GM12878 (cell line): ENCODE measurements around the gene GNAL. TPM values are rescaled to one million over a fixed set of nuclear protein-coding genes. Genes with fewer than 3 reads are reported as not detected.

ENCODE experiments used
- ATAC-seq: fragments of 200-7000 bp; cut with Tn5 transposase; 3 replicates; pipeline ENCODE4 v1.9.1; 2020; ENCODE audit warnings: mild to moderate bottlenecking, moderate library complexity
- BruUV-seq: library from RNA; stranded (reverse); fragments of 400-500 nt; replicated peaks from 2 replicates; lab custom pipeline; 2021; lab: Mats Ljungman, UMichigan
- CTCF ChIA-PET: fragments of 300-600 bp; sonication (Branson Sonifier 250); formaldehyde crosslinking; extraction: SDS; loops from one replicate; lab custom pipeline; 2021; ENCODE audit warnings: inconsistent platforms; lab: Yijun Ruan, JAX
- POLR2A ChIA-PET: fragments of 350-600 bp; formaldehyde crosslinking; extraction: SDS; loops from one replicate; lab custom pipeline; 2021; ENCODE audit warnings: inconsistent platforms; lab: Charles Lee
- RAD21 ChIA-PET: fragments of 300-600 bp; sonication (Branson Sonifier 250); formaldehyde crosslinking; loops from one replicate; lab custom pipeline; 2023; ENCODE audit warnings: antibody characterized with exemption; ENCODE audit not compliant: unreplicated experiment; lab: Charles Lee
- SMC1A ChIA-PET: fragments of 300-600 bp; sonication (Branson Sonifier 250); formaldehyde crosslinking; loops from one replicate; lab custom pipeline; 2023; ENCODE audit not compliant: unreplicated experiment, uncharacterized antibody; lab: Charles Lee
- DNase-seq: peaks from one replicate; pipeline ENCODE4 v3.0.0-alpha.2; 2011; ENCODE audit warnings: low read depth, low spot score
- FAIRE-seq: peaks from 3 replicates; lab custom pipeline; 2011; peaks lifted over from hg19 to GRCh38; lab: Jason Lieb, UNC
- H2AFZ ChIP-seq: 2 replicates; pipeline ENCODE4 v1.6.0; 2011; ENCODE audit warnings: low read depth, low read length, control low read depth; ENCODE audit not compliant: control insufficient read depth
- H3K27ac ChIP-seq: 2 replicates; pipeline ENCODE4 v1.5.1; 2011; ENCODE audit warnings: control low read depth; ENCODE audit not compliant: control insufficient read depth, insufficient read depth
- H3K27me3 ChIP-seq, 2 experiments: replicated peaks in 1 of 2; 2 replicates each; pipeline versions ENCODE4 v1.6.0 to v1.6.1; 2011; ENCODE audit warnings: low read length in 1 of 2; ENCODE audit not compliant: control insufficient read depth in 2 of 2, insufficient read depth in 2 of 2
- H3K36me3 ChIP-seq, 2 experiments: 2 replicates each; pipeline ENCODE4 v1.5.1; 2011; ENCODE audit warnings: low read length in 1 of 2; ENCODE audit not compliant: control insufficient read depth in 2 of 2, insufficient read depth in 2 of 2
- H3K4me1 ChIP-seq: 2 replicates; pipeline ENCODE4 v1.6.1; 2011; ENCODE audit warnings: mild to moderate bottlenecking, low read length, moderate library complexity, mixed read lengths; ENCODE audit not compliant: control insufficient read depth, insufficient read depth
- H3K4me2 ChIP-seq: 2 replicates; pipeline ENCODE4 v1.6.0; 2011; ENCODE audit warnings: control low read depth; ENCODE audit not compliant: control insufficient read depth, insufficient read depth
- H3K4me3 ChIP-seq: fragments of 200-600 bp; sonication (generic); 2 replicates; pipeline ENCODE4 v1.5.1; 2016
- H3K79me2 ChIP-seq: 2 replicates; pipeline ENCODE4 v1.6.0; 2011; ENCODE audit warnings: low read length; ENCODE audit not compliant: control insufficient read depth, insufficient read depth
- H3K9ac ChIP-seq: 2 replicates; pipeline ENCODE4 v1.8.0; 2011; ENCODE audit warnings: low read length, control low read depth, mixed read lengths; ENCODE audit not compliant: control insufficient read depth, insufficient read depth
- H3K9me3 ChIP-seq: replicated peaks from 3 replicates; pipeline ENCODE4 v1.5.1; 2011; ENCODE audit warnings: mild to moderate bottlenecking, low read length; ENCODE audit not compliant: control insufficient read depth, insufficient read depth
- H4K20me1 ChIP-seq: 2 replicates; pipeline ENCODE4 v1.6.0; 2011; ENCODE audit not compliant: control insufficient read depth, insufficient read depth
- BHLHE40 ChIP-seq, 2 experiments: fragments of 450-650 bp in 1 of 2; IDR thresholded peaks; 2 replicates each; pipeline ENCODE4 v1.6.1; 2011 to 2017; ENCODE audit warnings: low read depth in 2 of 2, borderline replicate concordance in 1 of 2, improper control_type of control experiment in 1 of 2, low read length in 1 of 2, mild to moderate bottlenecking in 1 of 2
- CHD2 ChIP-seq: IDR thresholded peaks from 2 replicates; pipeline ENCODE4 v1.6.1; 2011; ENCODE audit warnings: low read depth, low read length, improper control_type of control experiment, borderline replicate concordance
- HCFC1 ChIP-seq: fragments of 150-350 bp; IDR thresholded peaks from 2 replicates; pipeline ENCODE4 v1.6.1; 2014; ENCODE audit warnings: low read length
- IKZF1 ChIP-seq: fragments of 450-650 bp; conservative IDR thresholded peaks from 2 replicates; pipeline ENCODE4 v1.6.1; 2017; ENCODE audit warnings: antibody characterized with exemption, mild to moderate bottlenecking
- MTA3 ChIP-seq: IDR thresholded peaks from 2 replicates; pipeline ENCODE4 v1.6.1; 2012; ENCODE audit warnings: low read length, inconsistent platforms, borderline replicate concordance
- MXI1 ChIP-seq: fragments of 150-350 bp; IDR thresholded peaks from 2 replicates; pipeline ENCODE4 v1.6.1; 2011; ENCODE audit warnings: low read depth, mild to moderate bottlenecking, inconsistent platforms, low read length, improper control_type of control experiment
- NFYA ChIP-seq: IDR thresholded peaks from 2 replicates; pipeline ENCODE4 v1.6.1; 2011; ENCODE audit warnings: low read depth, mild to moderate bottlenecking, low read length, improper control_type of control experiment, borderline replicate concordance
- NR2C1 ChIP-seq: fragments of 450-650 bp; IDR thresholded peaks from 2 replicates; pipeline ENCODE4 v1.6.1; 2017; ENCODE audit warnings: antibody characterized with exemption, mild to moderate bottlenecking, moderate library complexity
- NR2F1 ChIP-seq: fragments of 450-650 bp; conservative IDR thresholded peaks from 2 replicates; pipeline ENCODE4 v1.6.1; 2017; ENCODE audit warnings: mild to moderate bottlenecking
- RB1 ChIP-seq: fragments of 450-650 bp; formaldehyde crosslinking; IDR thresholded peaks from 2 replicates; pipeline ENCODE4 v1.6.1; 2017; ENCODE audit warnings: mild to moderate bottlenecking, borderline replicate concordance
- RELA ChIP-seq: fragments of 450-650 bp; IDR thresholded peaks from 2 replicates; pipeline ENCODE4 v1.8.0; 2014; ENCODE audit warnings: borderline replicate concordance; ENCODE audit not compliant: partially characterized antibody
- SRF ChIP-seq, 2 experiments: IDR thresholded peaks; 2 replicates each; pipeline ENCODE4 v1.6.1; 2011; ENCODE audit warnings: low read depth in 2 of 2, low read length in 2 of 2, mild to moderate bottlenecking in 1 of 2, moderate library complexity in 1 of 2
- STAT1 ChIP-seq: fragments of 450-650 bp; conservative IDR thresholded peaks from 2 replicates; pipeline ENCODE4 v1.6.1; 2014; ENCODE audit warnings: antibody characterized with exemption, mild to moderate bottlenecking
- ZNF274 ChIP-seq: IDR thresholded peaks from one replicate; pipeline ENCODE4 v1.8.0; 2011; ENCODE audit not compliant: insufficient read length, insufficient read depth
- WGBS: methylation state at CpG from one replicate; pipeline ENCODE4 v1.1.6; 2016; ENCODE audit warnings: low lambda C conversion rate; ENCODE audit not compliant: insufficient replicate concordance, insufficient coverage; ENCODE audit errors: missing lambda C conversion rate; 5-methylcytosine and 5-hydroxymethylcytosine counted together
- in situ Hi-C: fragments of 300-500 bp; cut with MboI; formaldehyde crosslinking; loops from 9 replicates; pipeline ENCODE4 v1.14.3; 2018; ENCODE audit warnings: mixed read lengths
- intact Hi-C: fragments of 100-400 bp; cut with micrococcal nuclease; formaldehyde crosslinking; loops from one replicate; pipeline ENCODE4 v1.14.2; 2022; ENCODE audit not compliant: unreplicated experiment
- polyA plus RNA-seq, 11 experiments: library from polyadenylated mRNA; depleted of rRNA in 4 of 11; unstranded in 6 of 11; stranded (reverse) in 5 of 11; fragments of >200 nt; fragmentation: Nextera tagmentation in 4 of 11; fragmentation: Illumina TruSeq in 1 of 11; extraction: Ambion mirVana in 4 of 11; extraction: Trizol in 1 of 11; gene quantifications; 1 replicate in 1 of 11; 2 replicates in 10 of 11; pipeline versions ENCODE4 v1.2.1 to v1.2.3, GENCODE V29; 2011 to 2016; ENCODE audit warnings: inconsistent platforms in 2 of 11, missing spikeins in 2 of 11, low read depth in 1 of 11
- total RNA-seq, 4 experiments: library from RNA; depleted of rRNA in 3 of 4; stranded (reverse); fragments of >200 nt in 3 of 4; fragmentation: Illumina TruSeq in 1 of 4; extraction: Trizol in 1 of 4; gene quantifications; 2 replicates each; pipeline versions ENCODE4 v1.2.1 to v1.2.3, GENCODE V29; 2013 to 2021

Gene GNAL
- total and polyA plus RNA-seq, 10 of the 15 experiments (the other 5 are each of a cell fraction or from before 2014, with no cell fraction given) = 0.02 to 0.39 (median 0.05) TPM; not detected in 5

DNA sequence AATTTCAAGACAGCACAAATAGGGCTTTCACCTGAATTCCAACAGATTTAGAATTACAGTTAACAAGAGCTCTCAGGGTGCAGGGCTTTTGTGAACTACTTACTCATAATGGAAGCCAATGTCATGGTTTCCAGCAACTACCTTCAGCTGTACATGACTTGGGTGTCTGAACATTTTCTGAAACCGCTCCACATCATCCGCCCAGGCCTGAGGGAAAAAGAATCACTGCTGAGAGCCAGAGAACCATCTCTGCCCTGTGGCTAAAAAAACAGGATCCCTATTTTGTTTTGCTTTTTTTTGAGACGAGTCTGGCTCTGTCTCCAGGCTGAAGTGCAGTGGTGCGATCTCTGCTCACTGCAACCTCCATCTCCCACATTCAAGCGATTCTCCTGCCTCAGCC lies 200.2 kb downstream of the GNAL start:
- 98% methylated on average over 5 of the region's 5 CpGs for WGBS
- H3K36me3 ChIP-seq = peaks cover 4 to 6% of the 10 kb centered on the region in 2 experiments; a peak in 2 of 4 replicates
- SMC1A ChIA-PET = interaction anchor here (1.5 kb wide), 1 partner anchor 10 kb away, joined by 5 read pairs; no protein-coding TSS in a partner anchor
- in situ Hi-C loops = no loop called here
- intact Hi-C loops = no loop called here
- H3K4me1 ChIP-seq = peaks cover 8% of the 10 kb centered on the region
- RAD21 ChIA-PET = no interaction called here
- H4K20me1 ChIP-seq = no peaks in the 10 kb centered on the region
- DNase-seq (no peak), FAIRE-seq (no peak), ATAC-seq (no peak)
- no peak overlapping the region for H2AFZ ChIP-seq
- no peak overlapping the region for H3K4me2 ChIP-seq
- TF ChIP-seq MXI1 (no peak), RELA (no peak), NFYA (no peak), NR2C1 (no peak), HCFC1 (no peak), IKZF1 (no peak), ZNF274 (no peak), NR2F1 (no peak), CHD2 (no peak), STAT1 (no peak), SRF (IDR thresholded peaks at IDR 0.05; ENCODE audit: low read depth in 2 of 2, low read length in 2 of 2) (no peak), BHLHE40 (IDR thresholded peaks at IDR 0.05; ENCODE audit: borderline replicate concordance in 1 of 2, low read depth in 2 of 2, low read length in 1 of 2) (no peak), MTA3 (no peak), RB1 (no peak)
- no peaks in the 10 kb centered on the region for H3K27me3 ChIP-seq
- no peaks in the 10 kb centered on the region for H3K79me2 ChIP-seq
- CTCF ChIA-PET = interaction anchor here (1.3 kb wide), 1 partner anchor 10 kb away, joined by 3 read pairs; no protein-coding TSS in a partner anchor
- BruUV-seq = no TSS peak
- no peaks in the 10 kb centered on the region for H3K9me3 ChIP-seq
- H3K27ac ChIP-seq = no peak overlapping the region
- POLR2A ChIA-PET = interaction anchor here (0.5 kb wide), 1 partner anchor 18 kb away, joined by 4 read pairs; no protein-coding TSS in a partner anchor
- H3K4me3 ChIP-seq = no peak overlapping the region
- H3K9ac ChIP-seq = no peak overlapping the region
